HG03108 (cell line): Measurements from ENCODE around the gene PPFIA4.

ENCODE experiments used
- ATAC-seq: cut with Tn5 transposase; IDR thresholded peaks from one replicate; pipeline ENCODE4 v1.9.1; 2021; ENCODE audit warnings: moderate library complexity; ENCODE audit not compliant: unreplicated experiment

The PPFIA4 gene

DNA sequence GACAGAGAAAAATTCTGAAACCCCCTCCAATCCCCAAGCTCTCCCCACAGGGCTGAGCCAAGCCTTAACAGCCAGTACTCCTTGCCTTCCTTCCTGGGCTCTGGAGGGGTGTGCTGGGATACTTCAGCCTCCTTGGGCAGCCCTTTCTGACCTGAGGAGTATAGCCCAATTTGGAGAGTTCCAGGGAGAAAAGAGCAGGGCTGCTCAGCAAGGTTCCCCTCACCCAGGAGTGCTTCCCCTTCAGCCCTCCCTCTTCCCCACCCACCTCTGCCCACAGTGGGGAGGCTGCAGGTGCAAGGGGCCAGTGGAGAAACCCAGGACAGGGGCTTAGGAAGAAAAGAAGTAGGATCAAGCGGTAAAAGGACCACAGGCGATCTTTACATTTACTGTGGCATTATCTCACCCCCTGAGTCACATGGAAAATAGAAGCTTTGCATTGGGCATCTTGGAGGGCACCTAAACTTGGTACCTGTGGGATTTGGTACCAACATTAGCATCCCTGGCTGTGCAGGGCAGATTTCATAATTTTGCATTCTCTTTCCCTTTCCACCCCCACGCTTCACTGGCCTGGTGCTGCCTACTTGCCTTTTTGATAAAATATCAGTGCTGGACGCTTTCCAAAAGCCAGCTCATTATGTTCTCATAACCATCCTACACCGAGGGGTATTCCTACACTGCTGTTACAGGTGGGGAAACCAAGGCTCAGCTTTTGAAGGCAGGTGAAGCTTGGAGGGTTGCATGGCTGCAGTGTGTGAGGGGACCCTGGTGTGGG lies 98.4 kb downstream of the PPFIA4 start:
- ATAC-seq, result no peak

DNA sequence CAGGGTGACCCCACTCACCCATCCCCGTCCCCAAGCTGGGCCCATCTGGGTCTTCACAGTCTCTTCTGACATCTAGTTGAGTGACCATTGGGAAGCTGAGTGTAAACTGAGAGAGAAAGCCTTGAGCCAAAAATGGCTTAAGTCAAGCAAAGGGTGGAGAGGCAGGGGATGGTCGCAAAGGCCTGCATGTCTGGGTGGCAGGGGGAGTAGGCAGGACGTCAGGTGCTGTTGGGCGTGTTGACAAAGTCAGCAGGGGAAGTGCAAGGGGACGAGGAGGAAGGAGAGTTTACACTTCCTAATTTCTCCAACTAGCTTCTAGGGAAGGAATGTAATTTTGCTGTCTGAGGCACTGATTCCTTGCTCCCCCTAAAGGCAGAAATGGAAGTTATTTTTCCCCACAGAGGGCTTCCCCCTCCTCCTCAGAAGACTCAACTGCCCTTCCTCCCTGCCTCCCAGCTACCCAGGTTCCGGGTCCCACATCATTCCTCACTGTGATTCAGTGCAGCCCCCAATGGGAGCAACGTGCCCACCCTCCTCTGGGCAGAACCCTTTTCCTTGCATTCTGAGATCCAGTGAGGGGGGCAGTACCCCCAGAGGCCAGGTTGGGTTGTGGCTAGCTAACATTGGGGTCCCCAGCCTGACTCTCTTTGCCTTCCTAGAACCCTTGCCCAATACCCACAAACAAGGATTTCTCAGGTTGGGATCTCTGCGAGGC lies 100.0 kb downstream of the PPFIA4 start:
- ATAC-seq, result no peak

DNA sequence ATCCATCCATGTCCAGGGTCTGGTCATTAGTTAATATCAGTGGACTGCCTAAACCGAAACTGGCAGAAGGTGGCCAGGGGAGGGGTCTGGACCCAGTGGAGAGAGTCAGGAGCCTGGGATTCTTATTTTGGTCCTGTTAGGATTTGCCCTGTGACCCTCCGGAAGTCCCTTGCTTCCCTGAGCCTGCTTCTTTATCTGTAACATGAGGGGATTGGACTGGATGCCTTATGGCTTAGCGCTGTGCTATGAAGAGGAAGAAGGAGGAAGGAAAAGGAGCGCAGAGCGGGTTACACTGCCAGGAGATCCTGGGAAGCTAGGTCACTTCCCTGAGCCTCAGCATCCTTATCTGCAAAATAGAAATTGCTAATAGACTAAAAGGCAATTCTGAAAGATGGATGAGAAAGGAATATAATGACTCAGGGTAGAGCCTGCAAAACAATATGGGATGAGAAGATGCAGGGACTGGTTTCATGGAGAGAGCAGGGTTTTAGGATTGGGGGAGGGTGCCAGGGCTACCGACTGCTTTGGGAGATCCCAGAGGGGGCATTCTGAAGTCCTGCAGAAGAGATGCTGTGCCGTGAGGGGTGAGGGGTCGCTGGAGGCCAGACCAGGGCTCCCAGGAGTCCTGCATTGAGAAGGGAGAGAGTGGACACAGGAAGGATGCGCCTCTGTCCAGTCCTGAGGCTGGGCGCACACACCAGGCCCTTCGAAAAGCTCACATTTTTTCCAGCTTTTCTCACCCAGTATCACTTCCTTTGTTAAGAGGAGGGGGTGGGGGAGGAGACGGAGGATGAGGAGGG lies 100.8 kb downstream of the PPFIA4 start:
- no peak for ATAC-seq

DNA sequence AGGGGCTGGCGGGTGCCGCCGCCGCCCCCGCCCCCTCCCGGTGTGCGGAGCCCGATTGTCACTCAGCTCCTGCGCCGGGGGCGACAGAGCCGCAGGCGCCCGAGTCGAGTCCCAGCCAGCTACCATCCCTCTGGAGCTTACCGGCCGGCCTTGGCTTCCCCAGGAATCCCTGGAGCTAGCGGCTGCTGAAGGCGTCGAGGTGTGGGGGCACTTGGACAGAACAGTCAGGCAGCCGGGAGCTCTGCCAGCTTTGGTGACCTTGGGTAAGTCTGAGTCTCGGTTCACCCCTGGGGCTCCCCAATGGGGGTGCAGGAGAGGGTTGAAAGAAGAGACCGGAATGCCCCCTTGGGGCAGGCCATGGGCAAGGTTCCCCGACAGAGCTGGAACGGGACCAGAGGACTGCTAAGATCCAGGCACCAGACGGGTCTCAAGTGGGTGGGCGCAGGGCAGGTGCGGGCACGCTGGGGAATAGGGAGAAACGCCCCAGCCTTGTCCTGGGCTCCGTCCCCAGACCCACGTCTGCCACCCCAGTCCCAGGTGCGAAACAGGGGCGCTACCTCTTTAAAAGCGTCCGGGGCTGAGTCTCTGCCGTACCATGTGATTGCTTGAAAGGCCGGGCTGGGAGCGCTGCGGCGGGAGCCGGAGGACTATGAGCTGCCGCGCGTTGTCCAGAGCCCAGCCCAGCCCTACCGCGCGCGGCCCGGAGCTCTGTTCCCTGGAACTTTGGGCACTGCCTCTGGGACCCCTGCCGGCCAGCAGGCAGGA lies 101.6 kb downstream of the PPFIA4 start, which contains the start of gene ADORA1:
ADORA1 (plus strand) TSS at position 61 of the 765 bp plus-strand sequence. CDS start 1,116 bp downstream, outside the sequence.
- no peak for ATAC-seq

DNA sequence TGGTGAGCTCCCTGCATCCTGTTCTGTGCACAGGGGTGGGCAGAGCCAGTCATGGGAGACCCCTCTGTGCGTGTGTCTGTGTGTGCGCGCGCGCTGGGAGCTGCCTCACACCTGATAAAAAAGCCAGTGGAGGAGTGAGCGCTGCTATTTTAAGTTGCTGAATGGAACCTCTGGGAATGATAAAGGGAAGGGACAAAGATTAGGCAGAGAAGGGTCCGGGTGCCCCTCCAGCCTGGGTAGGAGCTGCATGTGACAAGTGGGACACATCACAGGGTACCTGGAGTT lies 102.1 kb downstream of the PPFIA4 start:
- no peak for ATAC-seq
